A673 (cell line): ENCODE measurements around the gene WDR76. TPM values are rescaled to one million over a fixed set of nuclear protein-coding genes. Genes with fewer than 3 reads are reported as not detected.

Experiments used
- BruUV-seq: library from RNA; stranded (reverse); fragments of 400-500 nt; replicated peaks from 2 replicates; lab custom pipeline; 2021; lab: Mats Ljungman, UMichigan
- CTCF ChIA-PET: fragments of 300-600 bp; sonication (Branson Sonifier 250); formaldehyde crosslinking; loops from one replicate; lab custom pipeline; 2022; ENCODE audit warnings: antibody characterized with exemption; lab: Charles Lee
- POLR2A ChIA-PET: fragments of 300-600 bp; sonication (Branson Sonifier 250); formaldehyde crosslinking; loops from one replicate; lab custom pipeline; 2022; ENCODE audit warnings: antibody characterized with exemption; ENCODE audit not compliant: low non-redundant PET; lab: Charles Lee
- DNase-seq: peaks from one replicate; pipeline ENCODE4 v3.0.0-alpha.2; 2015; ENCODE audit warnings: low spot score
- H3K27ac ChIP-seq: fragments of 200-600 bp; sonication (generic); 2 replicates; pipeline ENCODE4 v1.5.1; 2016; ENCODE audit warnings: mixed run types, low read depth, mild to moderate bottlenecking, mixed read lengths, antibody characterized with exemption, low read length; ENCODE audit not compliant: poor library complexity, severe bottlenecking
- H3K27me3 ChIP-seq: fragments of 200-600 bp; sonication (generic); replicated peaks from 2 replicates; pipeline ENCODE4 v1.6.1; 2017; ENCODE audit warnings: mixed run types, low read depth, mild to moderate bottlenecking, mixed read lengths, antibody characterized with exemption, low read length; ENCODE audit not compliant: insufficient read depth, poor library complexity
- H3K36me3 ChIP-seq: fragments of 200-600 bp; sonication (generic); 2 replicates; pipeline ENCODE4 v1.6.1; 2016; ENCODE audit warnings: mixed run types, mild to moderate bottlenecking, mixed read lengths, antibody characterized with exemption, low read length; ENCODE audit not compliant: insufficient read depth, poor library complexity, severe bottlenecking
- H3K4me1 ChIP-seq: fragments of 200-600 bp; sonication (generic); 2 replicates; pipeline ENCODE4 v1.6.1; 2017; ENCODE audit warnings: mixed run types, mild to moderate bottlenecking, mixed read lengths, antibody characterized with exemption, low read length; ENCODE audit not compliant: insufficient read depth, poor library complexity, severe bottlenecking
- H3K4me3 ChIP-seq: fragments of 200-600 bp; sonication (generic); 2 replicates; pipeline ENCODE4 v1.5.1; 2016; ENCODE audit warnings: low read depth, mixed run types, mild to moderate bottlenecking, mixed read lengths, low read length; ENCODE audit not compliant: poor library complexity, severe bottlenecking
- H3K9me3 ChIP-seq: fragments of 200-600 bp; sonication (generic); 2 replicates; pipeline ENCODE4 v1.6.1; 2016; ENCODE audit warnings: mixed run types, low read depth, mild to moderate bottlenecking, mixed read lengths, antibody characterized with exemption, low read length; ENCODE audit not compliant: poor library complexity, severe bottlenecking
- CTCF ChIP-seq: fragments of 300-800, 200-600 bp; sonication (generic); conservative IDR thresholded peaks from 2 replicates; pipeline ENCODE4 v1.5.1; 2017; ENCODE audit warnings: low read depth, mild to moderate bottlenecking, antibody characterized with exemption, low read length, moderate library complexity, mixed read lengths
- EZH2 ChIP-seq: fragments of 200-600 bp; sonication (generic); IDR thresholded peaks from 2 replicates; pipeline ENCODE4 v1.6.1; 2017; ENCODE audit warnings: borderline replicate concordance, low read depth, mild to moderate bottlenecking, mixed read lengths, antibody characterized with exemption, low read length; ENCODE audit not compliant: poor library complexity, severe bottlenecking
- intact Hi-C: fragments of 100-400 bp; cut with micrococcal nuclease; formaldehyde crosslinking; loops from one replicate; pipeline ENCODE4 v1.10.0; 2022; ENCODE audit not compliant: unreplicated experiment
- total RNA-seq: library from RNA; stranded (reverse); gene quantifications from 2 replicates; pipeline ENCODE4 v1.2.3, GENCODE V29; 2021

The WDR76 gene
- total RNA-seq, 1 experiment from 2014 or later, result 65.2 TPM

GRCh38 chr15:43893956-43894355 lies 67.2 kb downstream of the WDR76 start:
- POLR2A ChIA-PET, result no interaction called here
- Histone ChIP-seq H3K27ac (no peak overlapping the region), H3K9me3 (no peaks in the 10 kb centered on the region), H3K4me1 (no peaks in the 10 kb centered on the region), H3K4me3 (no peak overlapping the region), H3K36me3 (peaks cover 3% of the 10 kb centered on the region), H3K27me3 (no peaks in the 10 kb centered on the region)
- intact Hi-C loops, result no loop called here
- no peak for TF ChIP-seq EZH2
- DNase-seq, result no peak
- BruUV-seq, result no TSS peak
- CTCF ChIA-PET, result no interaction called here

- intact Hi-C loops, result no loop called here
- POLR2A ChIA-PET, result no interaction called here
- no TSS peak for BruUV-seq
Measured at GRCh38 chr15:43895586-43895985, 68.8 kb downstream of the WDR76 start.

DNA sequence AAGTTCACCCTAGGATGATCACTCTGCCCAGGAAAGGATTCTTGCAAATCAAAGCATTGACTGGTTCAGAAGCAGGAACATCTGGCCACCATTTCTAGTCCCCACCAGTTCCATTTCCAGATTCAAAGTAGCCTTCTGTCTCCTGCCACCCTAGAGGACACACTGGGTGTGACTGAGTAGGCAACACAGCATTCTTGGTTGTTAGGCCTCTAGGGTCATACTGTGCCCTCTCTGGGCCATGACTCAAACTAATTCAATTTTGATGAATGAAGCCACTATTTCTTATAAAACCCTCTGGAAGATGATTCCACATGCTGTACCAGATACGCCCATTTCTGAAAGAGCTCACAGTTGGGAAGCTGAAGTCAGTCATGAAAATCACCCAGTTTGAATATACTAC lies 69.7 kb downstream of the WDR76 start:
- intact Hi-C loops, result no loop called here
- BruUV-seq, result no TSS peak
- no peaks in the 10 kb centered on the region for H3K9me3 ChIP-seq
- no peak for TF ChIP-seq EZH2
- TF ChIP-seq CTCF, result no peak
- no peak overlapping the region for H3K27ac ChIP-seq
- no peaks in the 10 kb centered on the region for H3K27me3 ChIP-seq
- peaks cover 5% of the 10 kb centered on the region for H3K4me1 ChIP-seq
- ChIA-PET CTCF (no interaction called here), POLR2A (no interaction called here)
- H3K4me3 ChIP-seq, result no peak overlapping the region
- no peaks in the 10 kb centered on the region for H3K36me3 ChIP-seq
- DNase-seq, result no peak

More at GRCh38 chr15:43895586-43895985, 68.8 kb downstream of the WDR76 start:
- Histone ChIP-seq H3K9me3 (no peaks in the 10 kb centered on the region), H3K4me3 (no peak overlapping the region), H3K36me3 (peaks cover 1% of the 10 kb centered on the region), H3K27me3 (no peaks in the 10 kb centered on the region), H3K27ac (no peak overlapping the region), H3K4me1 (no peaks in the 10 kb centered on the region)
- TF ChIP-seq EZH2 (no peak), CTCF (no peak)
- CTCF ChIA-PET, result no interaction called here
- no peak for DNase-seq

DNA sequence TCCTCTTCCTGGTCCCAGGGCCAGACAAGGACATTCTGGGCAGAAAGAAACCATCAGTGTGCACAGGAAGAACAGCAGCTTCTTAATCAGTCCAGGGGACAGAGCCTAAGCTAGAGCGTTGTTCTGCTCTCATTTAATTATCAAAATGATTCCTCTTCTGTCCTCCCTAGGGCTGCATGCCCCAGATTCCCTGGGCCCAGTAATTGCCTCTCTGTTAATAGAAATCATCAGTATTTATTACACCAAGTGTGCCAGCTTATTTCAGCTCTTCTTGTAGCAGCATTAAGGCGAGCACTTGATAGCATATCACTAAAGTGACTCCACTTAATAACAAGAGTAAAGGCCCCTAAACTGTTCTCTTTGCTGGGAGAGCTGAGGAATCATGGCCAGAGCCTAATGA lies 72.1 kb downstream of the WDR76 start:
- TF ChIP-seq EZH2 (no peak), CTCF (no peak)
- peaks cover 11% of the 10 kb centered on the region for H3K4me1 ChIP-seq
- no peaks in the 10 kb centered on the region for H3K9me3 ChIP-seq
- ChIA-PET POLR2A (no interaction called here), CTCF (interaction anchor here (0.6 kb wide), 1 partner anchor 148 kb away, joined by 5 read pairs; no protein-coding TSS in a partner anchor)
- no peaks in the 10 kb centered on the region for H3K27me3 ChIP-seq
- intact Hi-C loops, result no loop called here
- no peak overlapping the region for H3K4me3 ChIP-seq
- BruUV-seq, result no TSS peak
- H3K27ac ChIP-seq, result no peak overlapping the region
- no peak for DNase-seq
- H3K36me3 ChIP-seq, result no peaks in the 10 kb centered on the region
